Cardiac fibroblast (primary cell): ENCODE measurements around the gene FBXO42.
"Not testable (repeated sequence)": the region's sequence is repeated elsewhere in the genome, so short reads cannot be mapped to it uniquely, and the experiment has no call there.

Source experiments
- DNase-seq, 2 donors: peaks; one replicate each; pipeline versions ENCODE4 v3.0.0 to v3.0.0-alpha.2; 2010; ENCODE audit warnings: low read depth in 2 of 2
- H3K4me3 ChIP-seq, 2 donors: replicated peaks in 1 of 2; 1 replicate in 1 of 2; 2 replicates in 1 of 2; pipeline ENCODE4 v1.5.1; 2011; ENCODE audit warnings: low read depth in 2 of 2, low read length in 2 of 2, mild to moderate bottlenecking in 2 of 2, moderate library complexity in 1 of 2
- TF ChIP-seq, protein P1 (sequence below): IDR thresholded peaks from one replicate; pipeline ENCODE4 v1.5.1; 2011; ENCODE audit warnings: low read depth, mild to moderate bottlenecking, low read length, inconsistent platforms

FBXO42 gene

DNA sequence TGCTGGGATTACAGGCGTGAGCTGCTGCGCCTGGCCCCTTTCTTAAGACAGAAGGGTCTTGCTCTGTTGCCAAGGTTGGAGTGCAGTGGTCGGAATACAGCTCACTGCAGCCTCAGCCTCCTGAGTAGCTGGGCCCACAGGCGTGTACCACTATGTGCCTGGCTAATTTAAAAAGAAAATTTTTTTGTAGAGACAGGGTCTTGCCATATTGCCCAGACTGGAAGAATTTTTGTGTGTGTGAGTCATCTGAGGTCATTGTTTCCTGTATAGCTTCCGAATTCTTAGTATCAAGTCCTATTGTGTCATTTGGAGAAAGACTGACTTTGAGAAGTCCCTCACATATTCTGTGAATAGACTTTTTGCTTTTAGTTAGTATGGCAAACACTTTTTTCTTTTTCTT lies 19.4 kb upstream of the FBXO42 start:
- DNase-seq, result peak; percentile 76 to 87
- no peak overlapping the region for H3K4me3 ChIP-seq
- TF ChIP-seq, protein P1, sequence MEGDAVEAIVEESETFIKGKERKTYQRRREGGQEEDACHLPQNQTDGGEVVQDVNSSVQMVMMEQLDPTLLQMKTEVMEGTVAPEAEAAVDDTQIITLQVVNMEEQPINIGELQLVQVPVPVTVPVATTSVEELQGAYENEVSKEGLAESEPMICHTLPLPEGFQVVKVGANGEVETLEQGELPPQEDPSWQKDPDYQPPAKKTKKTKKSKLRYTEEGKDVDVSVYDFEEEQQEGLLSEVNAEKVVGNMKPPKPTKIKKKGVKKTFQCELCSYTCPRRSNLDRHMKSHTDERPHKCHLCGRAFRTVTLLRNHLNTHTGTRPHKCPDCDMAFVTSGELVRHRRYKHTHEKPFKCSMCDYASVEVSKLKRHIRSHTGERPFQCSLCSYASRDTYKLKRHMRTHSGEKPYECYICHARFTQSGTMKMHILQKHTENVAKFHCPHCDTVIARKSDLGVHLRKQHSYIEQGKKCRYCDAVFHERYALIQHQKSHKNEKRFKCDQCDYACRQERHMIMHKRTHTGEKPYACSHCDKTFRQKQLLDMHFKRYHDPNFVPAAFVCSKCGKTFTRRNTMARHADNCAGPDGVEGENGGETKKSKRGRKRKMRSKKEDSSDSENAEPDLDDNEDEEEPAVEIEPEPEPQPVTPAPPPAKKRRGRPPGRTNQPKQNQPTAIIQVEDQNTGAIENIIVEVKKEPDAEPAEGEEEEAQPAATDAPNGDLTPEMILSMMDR, result no peak

DNA sequence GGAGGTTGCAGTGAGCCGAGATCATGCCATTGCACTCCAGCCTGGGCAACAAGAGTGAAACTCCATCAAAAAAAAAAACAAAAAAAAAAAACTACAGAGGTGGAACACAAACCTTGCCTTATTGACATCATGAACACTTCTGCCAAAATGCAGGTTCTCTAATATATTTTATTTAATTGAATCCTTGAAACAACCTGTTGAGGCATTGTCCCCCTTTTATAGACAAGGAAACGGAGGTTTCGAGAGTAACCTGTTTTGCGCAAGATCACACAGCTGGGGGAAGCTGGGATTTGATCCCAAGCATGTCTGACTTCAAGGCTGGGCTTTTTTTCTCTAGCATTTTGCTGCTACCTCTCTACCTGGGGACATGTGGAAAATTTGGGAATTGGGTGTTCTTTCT lies 17.5 kb upstream of the FBXO42 start:
- TF ChIP-seq, protein P1, result no peak
- no peak for DNase-seq
- no peak overlapping the region for H3K4me3 ChIP-seq

DNA sequence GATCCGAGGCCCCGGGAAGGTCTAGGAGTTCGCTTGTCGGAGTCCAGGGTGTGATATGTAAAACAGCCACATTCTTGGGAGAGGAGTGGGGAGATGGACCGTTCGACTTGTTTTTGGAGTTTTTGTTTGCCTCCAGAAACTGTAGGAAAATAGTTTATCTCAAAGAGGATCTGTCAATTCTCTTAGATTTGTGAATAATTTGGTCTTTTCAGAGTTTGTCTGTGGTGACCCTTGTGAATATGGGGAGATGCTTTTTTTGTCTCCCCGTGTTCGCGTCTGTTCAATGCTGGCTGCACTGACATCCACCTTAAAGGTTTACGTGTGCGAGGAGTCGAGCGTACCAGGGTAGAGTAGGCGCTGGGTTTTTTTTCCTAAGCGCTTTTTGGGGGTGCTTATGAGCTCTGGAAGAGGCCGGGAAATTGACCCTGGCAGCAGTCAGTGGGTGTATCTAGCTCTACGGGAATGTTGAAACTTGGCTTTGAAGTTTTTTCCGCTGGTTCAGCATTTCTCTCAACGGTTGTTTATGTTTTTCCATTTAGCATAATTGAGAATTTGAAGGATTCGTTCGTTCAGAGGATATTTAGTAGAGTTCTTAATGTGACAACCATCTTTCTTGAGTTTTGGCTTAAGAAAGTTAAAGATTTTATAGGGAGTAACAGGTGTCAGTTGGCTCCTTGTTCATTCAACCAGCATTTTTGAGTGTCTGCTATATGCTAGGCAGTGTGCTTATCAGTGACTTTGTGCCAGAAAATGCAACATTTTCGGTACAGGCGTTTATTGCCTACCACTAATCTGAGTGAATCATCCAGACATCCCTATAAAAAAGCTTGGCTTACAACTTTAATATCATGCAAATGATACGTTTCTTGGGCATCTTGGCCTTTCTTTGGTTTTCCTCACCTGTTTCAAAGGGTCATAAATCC lies 15.9 kb upstream of the FBXO42 start:
- TF ChIP-seq, protein P1, result no peak
- peak; percentile 39 to 40 for DNase-seq
- H3K4me3 ChIP-seq, result peak overlapping the region; percentile 69 to 85

DNA sequence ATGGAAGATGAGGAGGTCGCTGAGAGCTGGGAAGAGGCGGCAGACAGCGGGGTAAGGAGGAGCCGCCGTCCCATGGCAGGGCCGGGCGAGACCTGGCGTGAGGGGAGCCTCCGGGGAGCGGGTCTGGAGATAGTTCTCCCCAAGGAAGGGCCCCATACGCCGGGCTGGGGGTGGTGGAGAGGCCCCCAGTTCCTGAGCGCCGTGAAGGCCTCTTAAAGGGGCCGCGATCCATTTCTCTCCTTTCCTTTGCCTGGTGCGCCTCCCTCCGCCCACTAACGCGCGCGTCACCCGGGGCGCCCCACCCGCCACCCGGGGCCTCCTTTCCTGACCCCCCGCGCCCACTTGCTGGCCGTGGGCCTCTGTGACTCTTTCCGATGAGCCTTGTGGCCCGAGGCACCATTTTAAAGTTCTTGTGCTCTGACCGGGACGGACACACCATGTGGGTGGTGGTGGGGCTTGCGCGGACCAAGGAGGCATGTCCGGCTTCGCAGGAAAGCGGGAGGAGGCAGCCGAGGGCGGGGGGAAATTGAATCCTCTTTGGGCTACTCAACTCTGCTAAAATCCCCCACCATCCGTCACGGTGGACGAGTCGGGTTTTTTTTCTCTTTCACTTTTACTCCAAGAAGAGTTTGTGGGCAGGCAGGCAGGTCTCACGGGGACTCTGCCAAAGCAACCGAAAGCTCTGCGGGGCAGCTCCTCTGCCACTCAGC lies 15.1 kb upstream of the FBXO42 start:
- DNase-seq, result peak; percentile 93 to 95
- peak overlapping the region; percentile 69 to 85 for H3K4me3 ChIP-seq
- TF ChIP-seq, protein P1, result no peak

DNA sequence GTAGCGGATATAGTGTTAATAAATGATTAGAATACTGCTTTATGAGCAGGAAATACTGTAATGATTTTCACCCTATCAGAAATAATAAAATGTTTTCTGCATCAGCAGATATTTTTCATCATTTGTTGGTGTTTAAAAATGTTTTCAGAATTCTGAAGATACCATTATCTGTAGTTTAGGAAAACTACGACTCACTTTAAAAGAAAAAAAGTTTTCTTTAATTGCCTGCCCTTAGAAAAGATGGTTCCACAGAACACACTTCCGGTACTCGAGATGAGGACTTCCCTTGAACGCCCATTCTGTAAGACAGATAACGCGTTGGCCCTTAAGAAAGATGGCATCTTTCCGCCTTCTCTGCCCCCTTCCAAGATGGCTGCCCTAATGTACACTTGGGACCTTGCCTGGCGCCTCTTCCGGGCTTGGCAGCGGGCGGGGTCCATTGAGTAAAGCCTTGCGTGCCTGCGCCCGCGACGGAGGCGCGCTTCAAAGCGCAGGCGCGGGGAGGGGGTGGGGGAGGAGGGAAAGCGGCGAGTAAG lies 14.5 kb upstream of the FBXO42 start, which contains the start of gene SZRD1:
SZRD1 (plus strand) TSS at position 521 of the 536 bp plus-strand sequence. CDS start 16 bp downstream, outside the sequence.
- DNase-seq, result peak; percentile 100
- TF ChIP-seq, protein P1, result no peak
- H3K4me3 ChIP-seq, result peak within 1 kb of the TSS; percentile 69 to 85

DNA sequence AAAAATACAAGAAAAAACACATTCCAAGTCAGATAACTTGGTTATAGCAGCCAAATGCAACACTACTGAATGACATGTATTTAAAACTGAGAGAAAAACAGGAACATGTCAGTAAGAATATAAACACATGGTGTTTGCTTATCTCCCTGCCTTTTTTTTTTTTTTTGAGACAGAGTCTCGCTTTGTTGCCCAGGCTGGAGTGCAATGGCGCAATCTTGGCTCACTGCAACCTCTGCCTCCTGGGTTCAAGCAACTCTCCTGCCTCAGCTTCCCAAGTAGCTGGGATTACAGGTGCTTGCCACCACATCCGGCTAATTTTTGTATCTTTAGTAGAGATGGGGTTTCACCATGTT lies 12.8 kb upstream of the FBXO42 start:
- peak; percentile 22 to 95 for DNase-seq
- not testable (repeated sequence) for H3K4me3 ChIP-seq

DNA sequence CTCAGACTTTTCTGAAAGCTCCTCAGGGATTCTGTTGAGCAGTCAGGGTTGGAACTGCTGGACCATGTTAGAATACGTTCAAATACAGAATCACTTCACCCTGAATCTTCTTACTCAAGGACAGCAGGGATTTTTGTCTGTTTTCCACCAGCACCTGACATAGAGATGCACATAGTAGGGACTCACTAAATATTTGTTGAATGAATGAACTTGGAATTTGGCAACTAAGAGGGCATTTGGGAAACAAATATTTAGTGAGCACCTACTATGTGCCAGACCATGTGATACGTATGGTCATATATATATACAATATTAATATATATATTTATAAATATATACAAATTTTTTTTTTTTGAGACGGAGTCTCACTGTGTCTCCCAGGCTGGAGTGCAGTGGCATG lies 4.6 kb upstream of the FBXO42 start:
- TF ChIP-seq, protein P1, result no peak
- no peak for DNase-seq
- no peak overlapping the region for H3K4me3 ChIP-seq
